PC-9 (cell line): ENCODE measurements around the gene PC. TPM values are rescaled to one million over a fixed set of nuclear protein-coding genes. Genes with fewer than 3 reads are reported as not detected.

Experiments used
- BruUV-seq: library from RNA; stranded (reverse); fragments of 400-500 nt; replicated peaks from 2 replicates; lab custom pipeline; 2021; lab: Mats Ljungman, UMichigan
- CTCF ChIA-PET: fragments of 300-600 bp; sonication (Branson Sonifier 250); formaldehyde crosslinking; loops from one replicate; lab custom pipeline; 2022; ENCODE audit warnings: antibody characterized with exemption; lab: Charles Lee
- POLR2A ChIA-PET: fragments of 300-600 bp; sonication (Branson Sonifier 250); formaldehyde crosslinking; loops from one replicate; lab custom pipeline; 2022; ENCODE audit warnings: antibody characterized with exemption; ENCODE audit not compliant: unreplicated experiment; lab: Charles Lee
- DNase-seq, 2 experiments: peaks; one replicate each; pipeline versions ENCODE4 v3.0.0 to v3.0.0-alpha.2; 2015 to 2022; ENCODE audit warnings: mixed read lengths in 1 of 2
- H2AFZ ChIP-seq: fragments of 200-600 bp; sonication (generic); 2 replicates; pipeline ENCODE4 v1.8.1; 2017; ENCODE audit warnings: antibody characterized with exemption
- H3F3A ChIP-seq: fragments of 200-600 bp; sonication (generic); 2 replicates; pipeline ENCODE4 v1.8.1; 2017; ENCODE audit warnings: antibody characterized with exemption, mild to moderate bottlenecking, low read depth; ENCODE audit not compliant: insufficient read depth
- H3K27ac ChIP-seq: fragments of 200-600 bp; sonication (generic); 2 replicates; pipeline ENCODE4 v1.6.1; 2016; ENCODE audit warnings: mixed run types
- H3K27me3 ChIP-seq: fragments of 200-600 bp; sonication (generic); 2 replicates; pipeline ENCODE4 v1.6.1; 2016; ENCODE audit warnings: low read depth, mixed run types; ENCODE audit not compliant: insufficient read depth
- H3K36me3 ChIP-seq: fragments of 200-600 bp; sonication (generic); 2 replicates; pipeline ENCODE4 v1.6.1; 2016; ENCODE audit warnings: low read depth, mixed run types
- H3K4me1 ChIP-seq: fragments of 200-600 bp; sonication (generic); replicated peaks from 2 replicates; pipeline ENCODE4 v1.6.1; 2016; ENCODE audit warnings: mixed run types; ENCODE audit not compliant: insufficient read depth
- H3K4me2 ChIP-seq: fragments of 200-600 bp; sonication (generic); 2 replicates; pipeline ENCODE4 v1.6.1; 2017; ENCODE audit warnings: mixed run types
- H3K4me3 ChIP-seq: fragments of 200-600 bp; sonication (generic); 2 replicates; pipeline ENCODE4 v1.6.1; 2016; ENCODE audit warnings: mixed run types
- H3K79me2 ChIP-seq: fragments of 200-600 bp; sonication (generic); 2 replicates; pipeline ENCODE4 v1.6.1; 2017; ENCODE audit warnings: low read depth, mixed run types
- H3K9me2 ChIP-seq: fragments of 200-600 bp; sonication (generic); 2 replicates; pipeline ENCODE4 v1.8.1; 2017; ENCODE audit warnings: mild to moderate bottlenecking; ENCODE audit not compliant: insufficient read depth
- H3K9me3 ChIP-seq: fragments of 200-600 bp; sonication (generic); 2 replicates; pipeline ENCODE4 v1.8.1; 2016; ENCODE audit warnings: low read depth; ENCODE audit not compliant: insufficient read depth
- H4K20me1 ChIP-seq: fragments of 200-600 bp; sonication (generic); 2 replicates; pipeline ENCODE4 v1.8.1; 2017; ENCODE audit not compliant: insufficient read depth
- CTCF ChIP-seq: fragments of 200-600 bp; sonication (generic); conservative IDR thresholded peaks from 2 replicates; pipeline ENCODE4 v1.6.1; 2017; ENCODE audit warnings: mixed run types, antibody characterized with exemption, mild to moderate bottlenecking, moderate library complexity
- EZH2 ChIP-seq: fragments of 200-600 bp; sonication (generic); IDR thresholded peaks from 2 replicates; pipeline ENCODE4 v1.8.0; 2017; ENCODE audit warnings: antibody characterized with exemption, low read depth
- intact Hi-C: fragments of 100-400 bp; cut with micrococcal nuclease; formaldehyde crosslinking; loops from one replicate; pipeline ENCODE4 v1.10.0; 2022; ENCODE audit not compliant: unreplicated experiment
- total RNA-seq: library from RNA; stranded (reverse); gene quantifications from 2 replicates; pipeline ENCODE4 v1.2.3, GENCODE V29; 2021

The PC gene
- total RNA-seq, 1 experiment from 2014 or later, result 38.9 TPM

GRCh38 chr11:66953081-66953833, 4.9 kb downstream of the PC start:
- no peak for TF ChIP-seq EZH2
- TF ChIP-seq CTCF, result no peak
- no peaks in the 10 kb centered on the region for H3K36me3 ChIP-seq
- DNase-seq, result no peak
- peaks cover 30% of the 10 kb centered on the region for H3K4me1 ChIP-seq
- H3F3A ChIP-seq, result peaks cover 23% of the 10 kb centered on the region
- H3K4me3 ChIP-seq, result no peak overlapping the region
- H3K4me2 ChIP-seq, result no peak overlapping the region
- no peak overlapping the region for H2AFZ ChIP-seq
- POLR2A ChIA-PET, result no interaction called here
- CTCF ChIA-PET, result no interaction called here
- no TSS peak for BruUV-seq
- 0 out of 2 replicates have a peak, but pooled peaks cover 4% of the 10 kb centered on the region for H3K79me2 ChIP-seq
- no peaks in the 10 kb centered on the region for H3K9me3 ChIP-seq
- no peak overlapping the region for H3K27ac ChIP-seq
- H4K20me1 ChIP-seq, result no peaks in the 10 kb centered on the region
- H3K9me2 ChIP-seq, result no peaks in the 10 kb centered on the region
- intact Hi-C loops, result loop anchor here (10.0 kb wide), 2 partner anchors 292 to 362 kb away; no protein-coding TSS in a partner anchor
- no peaks in the 10 kb centered on the region for H3K27me3 ChIP-seq

- no peak for TF ChIP-seq CTCF
- TF ChIP-seq EZH2, result no peak
- intact Hi-C loops, result loop anchor here (2.0 to 10.0 kb wide), 3 partner anchors 71 to 363 kb away; no protein-coding TSS in a partner anchor
- Histone ChIP-seq H3K4me1 (peaks cover 21% of the 10 kb centered on the region), H3K9me2 (no peaks in the 10 kb centered on the region), H4K20me1 (no peaks in the 10 kb centered on the region), H3K79me2 (0 out of 2 replicates have a peak, but pooled peaks cover 4% of the 10 kb centered on the region), H3K27ac (no peak overlapping the region), H3K4me2 (no peak overlapping the region), H3K9me3 (no peaks in the 10 kb centered on the region), H3K27me3 (no peaks in the 10 kb centered on the region), H2AFZ (no peak overlapping the region), H3K4me3 (no peak overlapping the region), H3K36me3 (no peaks in the 10 kb centered on the region), H3F3A (peaks cover 23% of the 10 kb centered on the region)
- CTCF ChIA-PET, result interaction anchor here (0.7 kb wide), 1 partner anchor 28 kb away, joined by 5 read pairs; no protein-coding TSS in a partner anchor
- POLR2A ChIA-PET, result no interaction called here
- no TSS peak for BruUV-seq
- no peak for DNase-seq
These were observed 6.3 kb downstream of the PC start for GRCh38 chr11:66951927-66952337.

- Histone ChIP-seq H3K4me3 (no peak overlapping the region), H3K36me3 (no peaks in the 10 kb centered on the region), H3K27me3 (no peaks in the 10 kb centered on the region), H3K4me2 (no peak overlapping the region), H3F3A (peaks cover 23% of the 10 kb centered on the region), H3K9me2 (no peaks in the 10 kb centered on the region), H3K4me1 (peaks cover 18% of the 10 kb centered on the region), H3K9me3 (no peaks in the 10 kb centered on the region), H3K79me2 (0 out of 2 replicates have a peak, but pooled peaks cover 4% of the 10 kb centered on the region), H2AFZ (no peak overlapping the region), H4K20me1 (no peaks in the 10 kb centered on the region), H3K27ac (peak overlapping the region; percentile 72; the same call in 1 of the 2 replicates)
- ChIA-PET POLR2A (interaction anchor here (0.5 kb wide), 1 partner anchor 41 kb away, joined by 4 read pairs; no protein-coding TSS in a partner anchor), CTCF (no interaction called here)
- intact Hi-C loops, result loop anchor here (2.0 to 10.0 kb wide), 3 partner anchors 70 to 364 kb away; no protein-coding TSS in a partner anchor
- TF ChIP-seq CTCF (no peak), EZH2 (no peak)
- DNase-seq, result no peak
- no TSS peak for BruUV-seq
These were observed 7.0 kb downstream of the PC start for GRCh38 chr11:66951135-66951534.
